GM23248 (cell line): ENCODE measurements around the gene RAD51B. TPM values are rescaled to one million over a fixed set of nuclear protein-coding genes. Genes with fewer than 3 reads are reported as not detected.

Source experiments
- DNase-seq: peaks from one replicate; pipeline ENCODE4 v3.0.0-alpha.2; 2015
- H2AFZ ChIP-seq: fragments of 200-600 bp; sonication (generic); 2 replicates; pipeline ENCODE4 v1.6.1; 2016; ENCODE audit warnings: antibody characterized with exemption
- H3F3A ChIP-seq: fragments of 200-600 bp; sonication (generic); 2 replicates; pipeline ENCODE4 v1.6.1; 2016; ENCODE audit warnings: mild to moderate bottlenecking, antibody characterized with exemption, mixed run types; ENCODE audit not compliant: insufficient read depth
- H3K27ac ChIP-seq: fragments of 200-600 bp; sonication (generic); 2 replicates; pipeline ENCODE4 v1.5.1; 2016; ENCODE audit warnings: mild to moderate bottlenecking
- H3K27me3 ChIP-seq: fragments of 200-600 bp; sonication (generic); replicated peaks from 2 replicates; pipeline ENCODE4 v1.6.1; 2016; ENCODE audit warnings: mild to moderate bottlenecking; ENCODE audit not compliant: insufficient read depth
- H3K36me3 ChIP-seq: fragments of 200-600 bp; sonication (generic); 2 replicates; pipeline ENCODE4 v1.6.1; 2016; ENCODE audit warnings: low read depth, mild to moderate bottlenecking
- H3K4me1 ChIP-seq: fragments of 200-600 bp; sonication (generic); 2 replicates; pipeline ENCODE4 v1.6.1; 2016; ENCODE audit warnings: mild to moderate bottlenecking; ENCODE audit not compliant: insufficient read depth
- H3K4me2 ChIP-seq: fragments of 200-600 bp; sonication (generic); one replicate; pipeline ENCODE4 v1.6.1; 2016; ENCODE audit warnings: mild to moderate bottlenecking; ENCODE audit not compliant: unreplicated experiment
- H3K4me3 ChIP-seq: fragments of 200-600 bp; sonication (generic); 2 replicates; pipeline ENCODE4 v1.5.1; 2016; ENCODE audit warnings: mild to moderate bottlenecking
- H3K79me2 ChIP-seq: fragments of 200-600 bp; sonication (generic); 2 replicates; pipeline ENCODE4 v1.6.1; 2016; ENCODE audit warnings: mild to moderate bottlenecking; ENCODE audit not compliant: insufficient read depth
- H3K9ac ChIP-seq: fragments of 200-600 bp; sonication (generic); 2 replicates; pipeline ENCODE4 v1.6.1; 2016; ENCODE audit warnings: mild to moderate bottlenecking
- H3K9me2 ChIP-seq: fragments of 200-600 bp; sonication (generic); 2 replicates; pipeline ENCODE4 v1.6.1; 2016; ENCODE audit warnings: mixed run types, mild to moderate bottlenecking, moderate library complexity; ENCODE audit not compliant: insufficient read depth
- H3K9me3 ChIP-seq: fragments of 200-600 bp; sonication (generic); one replicate; pipeline ENCODE4 v1.6.1; 2017; ENCODE audit warnings: low read depth
- H4K20me1 ChIP-seq: fragments of 200-600 bp; sonication (generic); 2 replicates; pipeline ENCODE4 v1.6.0; 2016; ENCODE audit not compliant: insufficient read depth
- EZH2 ChIP-seq: fragments of 200-600 bp; sonication (generic); IDR thresholded peaks from 2 replicates; pipeline ENCODE4 v1.6.1; 2018; ENCODE audit warnings: antibody characterized with exemption, mild to moderate bottlenecking; ENCODE audit not compliant: insufficient read depth, poor library complexity, severe bottlenecking
- EZH2phosphoT487 ChIP-seq: fragments of 200-600 bp; sonication (generic); IDR thresholded peaks from 2 replicates; pipeline ENCODE4 v1.6.1; 2018; ENCODE audit warnings: antibody characterized with exemption, moderate library complexity, mild to moderate bottlenecking, low read depth; ENCODE audit not compliant: insufficient read depth
- WGBS, 2 experiments: methylation state at CpG; one replicate each; pipeline ENCODE4 v1.1.6; 2015 to 2017; ENCODE audit warnings: low lambda C conversion rate in 2 of 2, low coverage in 1 of 2; ENCODE audit errors: missing lambda C conversion rate in 2 of 2; 5-methylcytosine and 5-hydroxymethylcytosine counted together
- in situ Hi-C: fragments of 300-500 bp; cut with MboI; formaldehyde crosslinking; loops from 2 replicates; pipeline ENCODE4 v1.15.0; 2020
- polyA plus RNA-seq: library from polyadenylated mRNA; unstranded; fragments of >200 nt; fragmentation: Nextera tagmentation; extraction: Ambion mirVana; gene quantifications from 2 replicates; pipeline ENCODE4 v1.2.1, GENCODE V29; 2016
- total RNA-seq: library from RNA; depleted of rRNA; stranded (reverse); fragments of >200 nt; shearing (Covaris generic); gene quantifications from 2 replicates; pipeline ENCODE4 v1.2.3, GENCODE V29; 2014

The RAD51B gene
- total and polyA plus RNA-seq, 2 experiments from 2014 or later: 4.0 to 8.8 TPM

GRCh38 chr14:68680541-68681051 lies 861.0 kb downstream of the RAD51B start:
- TF ChIP-seq EZH2phosphoT487 (no peak), EZH2 (no peak)
- 11 to 16% methylated on average over 9 of the region's 9 CpGs for WGBS, 2 experiments
- Histone ChIP-seq H3K27ac (peak overlapping the region; percentile 96; the same call in 1 of the 2 replicates), H3K79me2 (0 out of 2 replicates have a peak, but pooled peaks cover 4% of the 10 kb centered on the region), H3K36me3 (no peaks in the 10 kb centered on the region), H3F3A (peaks cover 38% of the 10 kb centered on the region), H3K27me3 (no peaks in the 10 kb centered on the region), H3K9ac (no peak overlapping the region), H3K4me1 (peaks cover 51% of the 10 kb centered on the region), H4K20me1 (no peaks in the 10 kb centered on the region), H3K4me3 (no peak overlapping the region), H3K4me2 (peak overlapping the region; percentile 6), H3K9me3 (no peaks in the 10 kb centered on the region), H2AFZ (peak overlapping the region; percentile 50), H3K9me2 (no peaks in the 10 kb centered on the region)
- in situ Hi-C loops: loop anchor here (10.0 kb wide), 1 partner anchor 426 kb away; no protein-coding TSS in a partner anchor
- peak; percentile 51 for DNase-seq

DNA sequence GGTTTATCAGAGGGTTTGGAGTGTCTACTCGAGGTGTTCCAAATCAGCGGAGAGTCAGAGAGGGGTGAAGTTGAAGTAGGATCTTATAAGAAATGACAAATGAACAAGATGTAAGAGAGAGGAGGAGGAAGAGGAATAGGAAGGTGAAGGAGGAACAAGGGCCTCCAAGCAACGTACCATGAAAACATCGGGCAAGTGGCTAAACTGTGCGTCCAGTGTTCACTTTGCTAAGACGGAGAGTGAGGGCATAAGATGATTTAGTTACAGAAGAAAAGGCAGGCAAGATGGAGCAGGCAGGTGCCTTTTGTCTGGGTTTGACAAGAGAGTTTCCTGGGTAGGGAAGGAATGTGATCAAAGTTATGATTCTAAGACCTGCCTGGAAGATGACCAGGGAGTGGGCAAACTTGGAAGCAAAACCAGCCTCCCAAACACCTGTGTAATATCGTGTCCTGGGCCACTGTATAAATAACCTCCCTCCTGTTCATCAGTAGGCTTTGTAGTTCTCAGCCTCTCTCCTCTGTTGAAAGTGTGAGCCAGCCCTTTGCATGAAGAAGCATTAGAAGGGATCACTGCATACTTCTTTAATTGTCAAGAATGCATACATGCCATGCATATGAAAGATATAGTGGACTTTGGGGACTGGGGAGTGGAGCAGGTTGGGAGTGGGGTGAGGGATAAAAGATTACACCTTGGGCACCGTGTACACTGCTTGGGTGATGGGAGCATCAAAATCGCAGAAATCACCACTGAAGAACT lies 861.9 kb downstream of the RAD51B start:
- peak overlapping the region; percentile 96 for H3K27ac ChIP-seq
- 0 out of 2 replicates have a peak, but pooled peaks cover 4% of the 10 kb centered on the region for H3K79me2 ChIP-seq
- DNase-seq: peak; percentile 13
- no peak overlapping the region for H3K9ac ChIP-seq
- no peaks in the 10 kb centered on the region for H3K9me3 ChIP-seq
- no peaks in the 10 kb centered on the region for H4K20me1 ChIP-seq
- no peak overlapping the region for H3K4me2 ChIP-seq
- no peaks in the 10 kb centered on the region for H3K36me3 ChIP-seq
- TF ChIP-seq EZH2: no peak
- no peak for TF ChIP-seq EZH2phosphoT487
- 90 to 91% methylated on average over 9 of the region's 9 CpGs for WGBS, 2 experiments
- in situ Hi-C loops: loop anchor here (10.0 kb wide), 1 partner anchor 427 kb away; no protein-coding TSS in a partner anchor
- H3K4me3 ChIP-seq: no peak overlapping the region
- peaks cover 57% of the 10 kb centered on the region for H3K4me1 ChIP-seq
- no peaks in the 10 kb centered on the region for H3K27me3 ChIP-seq
- peaks cover 45% of the 10 kb centered on the region for H3F3A ChIP-seq
- H2AFZ ChIP-seq: peak overlapping the region; percentile 50; the same call in 1 of the 2 replicates
- H3K9me2 ChIP-seq: no peaks in the 10 kb centered on the region

- no peaks in the 10 kb centered on the region for H3K27me3 ChIP-seq
- in situ Hi-C loops: loop anchor here (10.0 kb wide), 1 partner anchor 428 kb away; no protein-coding TSS in a partner anchor
- H3K4me1 ChIP-seq: peaks cover 62% of the 10 kb centered on the region
- H3K9me2 ChIP-seq: no peaks in the 10 kb centered on the region
- no peak overlapping the region for H3K4me3 ChIP-seq
- DNase-seq: peak; percentile 96
- H3K27ac ChIP-seq: peak overlapping the region; percentile 96
- 0 out of 2 replicates have a peak, but pooled peaks cover 4% of the 10 kb centered on the region for H3K79me2 ChIP-seq
- 9% methylated on average over 15 of the region's 15 CpGs for WGBS, 2 experiments
- no peaks in the 10 kb centered on the region for H3K36me3 ChIP-seq
- H3K4me2 ChIP-seq: peak overlapping the region; percentile 77
- no peaks in the 10 kb centered on the region for H3K9me3 ChIP-seq
- H2AFZ ChIP-seq: peak overlapping the region; percentile 45; the same call in 1 of the 2 replicates
- peak overlapping the region; percentile 74 for H3K9ac ChIP-seq
- no peak for TF ChIP-seq EZH2phosphoT487
- TF ChIP-seq EZH2: no peak
- peaks cover 55% of the 10 kb centered on the region for H3F3A ChIP-seq
- H4K20me1 ChIP-seq: no peaks in the 10 kb centered on the region
Observed at GRCh38 chr14:68682166-68683103, 862.9 kb downstream of the RAD51B start.

DNA sequence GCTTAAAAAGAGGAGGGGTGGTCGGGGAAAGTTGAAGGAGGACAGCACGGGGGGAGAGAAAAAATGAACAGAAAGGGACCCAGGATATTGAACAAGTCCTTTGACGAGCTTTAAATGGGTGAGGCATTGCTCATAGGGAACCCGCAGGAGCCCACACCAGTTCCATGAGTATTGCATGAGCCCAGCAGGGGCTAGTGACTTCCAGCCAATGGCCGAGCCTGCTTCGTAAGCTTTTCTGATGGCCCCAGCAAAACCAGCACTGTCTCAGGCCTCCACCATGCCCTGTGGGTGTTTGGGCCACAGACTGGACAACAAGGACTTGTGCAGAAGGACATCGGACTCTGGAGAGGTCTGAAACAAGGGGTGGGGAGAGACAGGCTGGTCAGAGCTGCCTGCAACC lies 863.7 kb downstream of the RAD51B start:
- H2AFZ ChIP-seq: no peak overlapping the region

More for the DNA sequence above, 863.7 kb downstream of the RAD51B start:
- Histone ChIP-seq H3K9me3 (no peaks in the 10 kb centered on the region), H3K36me3 (no peaks in the 10 kb centered on the region), H3K9ac (peak overlapping the region; percentile 74), H3K27me3 (no peaks in the 10 kb centered on the region), H3K27ac (peak overlapping the region; percentile 96), H3K79me2 (0 out of 2 replicates have a peak, but pooled peaks cover 4% of the 10 kb centered on the region), H3K9me2 (no peaks in the 10 kb centered on the region), H4K20me1 (no peaks in the 10 kb centered on the region), H3K4me3 (no peak overlapping the region), H3F3A (peaks cover 59% of the 10 kb centered on the region), H3K4me2 (peak overlapping the region; percentile 77), H3K4me1 (peaks cover 69% of the 10 kb centered on the region)
- 18 to 33% methylated on average over 6 to 7 of the region's 7 CpGs for WGBS, 2 experiments
- peak; percentile 85 for DNase-seq
- no peak for TF ChIP-seq EZH2phosphoT487
- no peak for TF ChIP-seq EZH2
- in situ Hi-C loops: loop anchor here (10.0 kb wide), 1 partner anchor 429 kb away; no protein-coding TSS in a partner anchor
